Immature natural killer cell (primary cell): ENCODE measurements around the gene PITPNC1. TPM values are rescaled to one million over a fixed set of nuclear protein-coding genes. Genes with fewer than 3 reads are reported as not detected.
A peak's percentile ranks its signal among the peaks of the same experiment; 100 is the strongest.

Source experiments
- DNase-seq, 3 donors: peaks; one replicate each; pipeline ENCODE4 v3.0.0; 2022; ENCODE audit warnings: mixed read lengths in 1 of 3
- H3K27ac Mint-ChIP-seq, 6 donors: one replicate each; pipeline ENCODE4 v1.8.0; 2020; ENCODE audit warnings: mixed read lengths in 6 of 6, mild to moderate bottlenecking in 5 of 6, inconsistent platforms in 4 of 6, moderate library complexity in 3 of 6
- H3K27me3 Mint-ChIP-seq, 3 donors: one replicate each; pipeline ENCODE4 v1.8.0; 2020 to 2021; ENCODE audit warnings: low read depth in 3 of 3, mild to moderate bottlenecking in 3 of 3, mixed read lengths in 3 of 3, moderate library complexity in 3 of 3, inconsistent platforms in 1 of 3
- H3K36me3 Mint-ChIP-seq, 3 donors: one replicate each; pipeline ENCODE4 v1.8.0; 2020; ENCODE audit warnings: mixed read lengths in 3 of 3, inconsistent platforms in 2 of 3, mild to moderate bottlenecking in 2 of 3
- H3K4me1 Mint-ChIP-seq, 2 donors: one replicate each; pipeline ENCODE4 v1.8.0; 2020; ENCODE audit warnings: inconsistent platforms in 2 of 2, mild to moderate bottlenecking in 2 of 2, mixed read lengths in 2 of 2, moderate library complexity in 1 of 2
- H3K4me3 Mint-ChIP-seq, 5 donors: one replicate each; pipeline ENCODE4 v1.8.0; 2020; ENCODE audit warnings: mild to moderate bottlenecking in 5 of 5, mixed read lengths in 5 of 5, inconsistent platforms in 3 of 5, moderate library complexity in 3 of 5
- H3K9me3 Mint-ChIP-seq, 6 donors: one replicate each; pipeline ENCODE4 v1.8.0; 2020; ENCODE audit warnings: mild to moderate bottlenecking in 6 of 6, mixed read lengths in 6 of 6, inconsistent platforms in 4 of 6, moderate library complexity in 3 of 6
- polyA plus RNA-seq, 3 donors: library from polyadenylated mRNA; unstranded; fragments of 300-500 nt; fragmentation: Illumina TruSeq; gene quantifications; one replicate each; pipeline ENCODE4 v1.2.3, GENCODE V29; 2021

The PITPNC1 gene
- polyA plus RNA-seq, 3 donors from 2014 or later = 119 to 155 (median 150) TPM

GRCh38 chr17:67435122-67435521, 58.0 kb downstream of the PITPNC1 start:
- H3K27ac Mint-ChIP-seq = peak overlapping the region; percentile 93 to 100 (median 100)

DNA sequence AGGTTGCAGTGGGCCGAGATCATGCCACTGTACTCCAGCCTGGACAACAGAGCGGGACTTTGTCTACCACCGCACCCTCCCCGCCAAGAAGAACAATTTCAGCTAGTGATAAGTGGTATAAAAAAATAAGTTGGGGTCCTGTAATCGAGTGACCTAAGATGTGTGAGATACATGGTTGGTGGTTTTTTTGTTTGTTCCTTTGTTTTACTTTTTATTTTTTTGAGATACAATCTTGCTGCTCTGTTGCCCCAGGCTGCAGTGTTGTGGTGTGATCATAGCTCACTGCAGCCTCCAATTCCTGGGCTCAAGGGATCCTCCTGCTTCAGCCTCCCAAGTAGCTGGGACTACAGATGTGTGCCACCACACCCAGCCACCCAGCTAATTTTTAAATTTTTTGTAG, 58.7 kb downstream of the PITPNC1 start:
- Mint-ChIP-seq H3K27ac (peak overlapping the region; percentile 93 to 100 (median 100)), H3K27me3 (peaks cover 22 to 30% (median 27%) of the 10 kb centered on the region in 3 donors), H3K4me1 (peaks cover 85 to 95% of the 10 kb centered on the region in 2 donors), H3K4me3 (peak overlapping the region; percentile 74 to 92 (median 85)), H3K9me3 (no peaks in the 10 kb centered on the region), H3K36me3 (peaks cover 0 to 3% (median 0%) of the 10 kb centered on the region in 3 donors)
- DNase-seq = peak; percentile 64 to 72 (median 71)

More at GRCh38 chr17:67435122-67435521, 58.0 kb downstream of the PITPNC1 start:
- H3K27me3 Mint-ChIP-seq = peaks cover 24 to 29% (median 27%) of the 10 kb centered on the region in 3 donors
- peaks cover 83 to 91% of the 10 kb centered on the region in 2 donors for H3K4me1 Mint-ChIP-seq
- H3K36me3 Mint-ChIP-seq = peaks cover 0 to 3% (median 0%) of the 10 kb centered on the region in 3 donors
- H3K4me3 Mint-ChIP-seq = peak overlapping the region; percentile 74 to 92 (median 85)
- no peaks in the 10 kb centered on the region for H3K9me3 Mint-ChIP-seq
- DNase-seq = peak; percentile 85 to 91 (median 89)

GRCh38 chr17:67436233-67436632, 59.2 kb downstream of the PITPNC1 start:
- Mint-ChIP-seq H3K27me3 (peaks cover 22 to 30% (median 27%) of the 10 kb centered on the region in 3 donors), H3K9me3 (no peaks in the 10 kb centered on the region), H3K36me3 (peaks cover 0 to 2% (median 0%) of the 10 kb centered on the region in 3 donors), H3K4me3 (peak overlapping the region; percentile 24 to 92 (median 80)), H3K27ac (peak overlapping the region; percentile 93 to 100 (median 100)), H3K4me1 (peaks cover 87 to 96% of the 10 kb centered on the region in 2 donors)
- no peak for DNase-seq

DNA sequence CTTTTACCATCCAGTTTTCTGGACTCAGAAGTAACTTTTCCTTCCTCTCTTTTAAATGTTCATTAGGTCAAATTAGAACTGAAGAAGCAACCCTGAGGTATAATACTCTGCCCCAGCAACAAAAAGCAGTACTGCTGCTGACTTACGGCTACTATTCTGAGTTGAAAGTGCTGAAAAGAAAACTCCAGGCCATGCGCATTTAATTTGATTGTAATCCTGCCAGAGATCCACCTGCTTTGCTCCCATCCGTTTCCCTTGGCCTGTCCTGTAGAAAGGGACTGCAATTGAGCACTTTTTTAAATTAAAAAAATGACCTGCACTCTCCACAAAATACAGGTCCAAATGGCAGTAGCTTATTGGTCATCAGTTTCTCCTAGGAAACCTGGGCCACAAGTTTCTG, 61.6 kb downstream of the PITPNC1 start:
- peaks cover 22 to 28% (median 25%) of the 10 kb centered on the region in 3 donors for H3K27me3 Mint-ChIP-seq
- peaks cover 82 to 95% of the 10 kb centered on the region in 2 donors for H3K4me1 Mint-ChIP-seq
- H3K36me3 Mint-ChIP-seq = no peaks in the 10 kb centered on the region
- DNase-seq = no peak
- peak overlapping the region in 4 of 5 donors; percentile 27 to 51 (median 38) for H3K4me3 Mint-ChIP-seq
- no peaks in the 10 kb centered on the region for H3K9me3 Mint-ChIP-seq
- peak overlapping the region; percentile 85 to 93 (median 90) for H3K27ac Mint-ChIP-seq

- no peak overlapping the region for H3K4me3 Mint-ChIP-seq
- peaks cover 4% of the 10 kb centered on the region in 3 donors for H3K36me3 Mint-ChIP-seq
- peaks cover 19 to 24% (median 20%) of the 10 kb centered on the region in 3 donors for H3K27me3 Mint-ChIP-seq
- peaks cover 82 to 94% of the 10 kb centered on the region in 2 donors for H3K4me1 Mint-ChIP-seq
- H3K27ac Mint-ChIP-seq = peak overlapping the region; percentile 89 to 98 (median 94)
- no peak for DNase-seq
- H3K9me3 Mint-ChIP-seq = no peaks in the 10 kb centered on the region
Observed at GRCh38 chr17:67439269-67439668, 62.2 kb downstream of the PITPNC1 start.

DNA sequence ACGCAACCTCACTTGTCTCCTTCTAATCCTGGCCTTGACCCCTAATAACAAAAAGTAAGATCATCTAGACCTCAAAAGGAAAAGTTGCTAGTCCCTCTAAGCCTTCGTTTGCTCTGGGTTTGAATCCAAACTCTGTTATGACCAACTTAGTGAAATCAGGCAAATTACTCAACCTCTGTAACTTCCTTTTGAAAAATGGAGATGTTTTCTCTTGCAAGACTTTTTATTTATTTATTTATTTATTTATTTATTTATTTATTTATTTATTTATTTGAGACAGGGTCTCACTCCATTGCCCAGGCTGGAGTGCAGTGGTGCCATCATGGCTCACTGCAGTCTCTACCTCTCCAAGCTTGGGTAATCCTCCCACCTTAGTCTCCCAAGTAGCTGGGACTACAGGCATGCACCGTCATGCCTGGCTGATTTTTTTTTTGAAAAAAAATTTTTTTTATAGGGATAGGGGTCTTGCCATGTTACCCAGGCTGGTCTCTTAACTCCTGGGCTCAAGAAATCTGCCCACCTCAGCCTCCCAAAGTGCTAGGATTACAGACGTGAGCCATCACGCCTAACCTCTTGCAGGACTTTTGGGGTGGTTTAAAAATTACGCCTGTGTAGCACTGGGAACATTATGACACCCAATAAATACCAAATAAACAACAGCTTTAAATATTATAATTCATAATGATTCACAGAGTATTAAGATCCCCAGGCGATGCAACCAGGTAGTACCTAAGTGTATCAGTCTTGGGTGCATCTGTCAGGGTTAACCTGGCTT, 63.4 kb downstream of the PITPNC1 start:
- peaks cover 8 to 13% (median 9%) of the 10 kb centered on the region in 3 donors for H3K27me3 Mint-ChIP-seq
- peak overlapping the region; percentile 93 to 100 (median 98) for H3K27ac Mint-ChIP-seq
- peak overlapping the region; percentile 59 to 87 (median 79) for H3K4me3 Mint-ChIP-seq
- H3K36me3 Mint-ChIP-seq = peaks cover 4 to 10% (median 9%) of the 10 kb centered on the region in 3 donors
- DNase-seq = no peak
- peaks cover 76 to 96% of the 10 kb centered on the region in 2 donors for H3K4me1 Mint-ChIP-seq
- H3K9me3 Mint-ChIP-seq = no peaks in the 10 kb centered on the region

GRCh38 chr17:67441052-67441895, 64.2 kb downstream of the PITPNC1 start:
- peak; percentile 76 to 86 (median 78) for DNase-seq
- H3K4me1 Mint-ChIP-seq = peaks cover 72 to 96% of the 10 kb centered on the region in 2 donors
- H3K9me3 Mint-ChIP-seq = no peaks in the 10 kb centered on the region
- peak overlapping the region; percentile 93 to 100 (median 98) for H3K27ac Mint-ChIP-seq
- H3K36me3 Mint-ChIP-seq = peaks cover 4 to 10% (median 9%) of the 10 kb centered on the region in 3 donors
- H3K27me3 Mint-ChIP-seq = peaks cover 5 to 6% (median 6%) of the 10 kb centered on the region in 3 donors
- peak overlapping the region; percentile 59 to 87 (median 79) for H3K4me3 Mint-ChIP-seq

- peak overlapping the region in 4 of 5 donors; percentile 59 to 87 (median 76) for H3K4me3 Mint-ChIP-seq
- peaks cover 72 to 95% of the 10 kb centered on the region in 2 donors for H3K4me1 Mint-ChIP-seq
- H3K27ac Mint-ChIP-seq = peak overlapping the region; percentile 93 to 100 (median 98)
- DNase-seq = no peak
- H3K9me3 Mint-ChIP-seq = no peaks in the 10 kb centered on the region
- H3K27me3 Mint-ChIP-seq = peaks cover 5 to 6% (median 5%) of the 10 kb centered on the region in 3 donors
- H3K36me3 Mint-ChIP-seq = peaks cover 4 to 10% (median 9%) of the 10 kb centered on the region in 3 donors
Observed at GRCh38 chr17:67441896-67442219, 64.8 kb downstream of the PITPNC1 start.

DNA sequence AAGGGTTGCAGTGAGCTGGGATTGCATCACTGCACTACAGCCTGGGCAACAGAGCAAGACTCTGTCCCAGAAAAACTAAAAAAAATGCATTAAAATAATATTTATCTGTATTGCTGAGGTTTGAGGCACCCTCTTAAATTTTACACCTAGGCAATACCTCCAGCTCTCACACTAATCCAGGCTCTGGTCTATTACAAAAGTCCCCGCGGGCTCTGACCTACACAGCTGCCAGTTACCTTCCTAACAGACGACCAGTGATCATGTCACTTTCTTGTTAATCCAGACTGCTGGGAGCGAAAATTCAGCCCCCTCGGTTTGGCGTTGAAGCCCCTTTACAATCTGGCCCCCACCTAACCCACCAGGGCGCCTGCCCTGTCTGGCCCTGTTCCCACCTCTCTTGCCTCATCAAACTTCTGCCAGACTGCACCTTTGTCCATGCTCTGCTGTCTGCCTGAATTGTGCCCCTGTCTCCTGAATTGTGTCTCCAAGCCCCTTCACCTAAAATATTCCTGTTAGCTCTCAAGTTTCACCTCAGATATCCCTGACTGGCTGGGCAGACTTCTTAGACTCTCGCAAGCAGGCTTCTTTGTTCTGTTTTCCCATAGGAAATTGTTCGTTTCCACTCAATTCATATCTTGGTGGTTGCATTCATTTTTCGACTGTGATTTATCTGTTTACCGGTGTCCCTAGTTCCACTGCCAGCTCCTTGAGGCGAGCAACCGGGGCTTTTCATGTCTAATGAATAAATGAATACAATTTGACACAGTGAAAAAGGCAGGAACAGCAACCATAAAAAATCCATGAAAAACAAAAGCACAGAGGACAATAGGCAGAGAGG, 65.9 kb downstream of the PITPNC1 start:
- Mint-ChIP-seq H3K27me3 (peaks cover 2 to 6% (median 5%) of the 10 kb centered on the region in 3 donors), H3K4me1 (peaks cover 70 to 91% of the 10 kb centered on the region in 2 donors), H3K9me3 (no peaks in the 10 kb centered on the region), H3K4me3 (peak overlapping the region in 3 of 5 donors; percentile 31 to 66 (median 59)), H3K27ac (peak overlapping the region; percentile 85 to 96 (median 92)), H3K36me3 (peaks cover 4 to 10% (median 9%) of the 10 kb centered on the region in 3 donors)
- DNase-seq = no peak

DNA sequence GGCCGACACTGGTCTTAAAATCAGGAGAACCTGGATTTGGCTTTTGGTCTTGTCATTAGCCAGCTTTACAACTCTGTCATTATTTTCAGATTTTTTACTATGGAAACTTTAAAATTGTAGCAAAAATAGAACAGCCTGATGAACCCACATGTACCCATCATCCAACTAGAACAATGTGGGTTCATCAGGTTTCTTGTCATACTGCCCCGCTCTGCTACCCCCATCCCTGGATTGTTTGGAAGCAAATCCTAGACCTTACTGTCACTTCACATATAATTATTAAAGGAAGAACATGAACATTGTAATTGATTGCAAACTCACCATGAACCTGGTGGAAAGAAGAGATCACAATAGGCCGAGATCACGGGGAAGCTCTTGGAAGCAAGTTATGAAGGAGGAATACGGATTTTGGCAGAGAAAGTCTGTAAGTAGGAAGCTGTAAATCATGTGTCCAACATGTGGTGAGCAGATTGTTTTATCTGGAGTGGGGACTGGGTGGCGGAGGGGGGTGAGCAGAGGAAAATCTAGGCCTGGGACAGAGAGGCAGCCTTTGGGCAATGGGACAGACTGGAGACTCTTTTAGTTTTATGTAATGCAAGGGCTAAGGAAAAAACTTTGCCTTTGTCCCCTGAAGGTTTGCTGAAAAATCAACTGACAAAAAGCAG, 67.0 kb downstream of the PITPNC1 start:
- Mint-ChIP-seq H3K27me3 (peaks cover 2 to 6% (median 2%) of the 10 kb centered on the region in 3 donors), H3K4me3 (peak overlapping the region in 1 of 5 donors; percentile 22), H3K9me3 (no peaks in the 10 kb centered on the region), H3K36me3 (peaks cover 4 to 12% (median 11%) of the 10 kb centered on the region in 3 donors), H3K4me1 (peaks cover 72 to 91% of the 10 kb centered on the region in 2 donors), H3K27ac (peak overlapping the region; percentile 74 to 93 (median 88))
- no peak for DNase-seq

DNA sequence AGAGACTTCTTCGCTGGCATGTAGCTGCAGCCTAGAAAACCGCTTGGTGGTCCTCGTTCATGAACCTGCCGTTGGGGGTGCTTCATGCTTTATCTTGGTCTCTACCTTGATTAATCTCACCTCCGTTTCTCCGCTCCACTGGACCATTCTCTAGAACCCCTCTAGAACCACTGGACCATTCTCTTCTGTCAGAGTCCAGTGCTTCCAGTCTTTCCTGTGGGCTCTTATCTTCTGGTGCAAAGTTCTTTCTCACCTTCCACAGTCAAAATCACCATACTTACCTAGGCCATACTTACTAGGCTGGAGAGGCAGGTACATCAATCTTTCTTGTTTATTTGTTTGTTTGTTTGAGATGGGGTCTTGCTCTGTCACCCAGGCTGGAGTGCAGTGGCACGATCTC, 71.4 kb downstream of the PITPNC1 start:
- Mint-ChIP-seq H3K4me3 (peak overlapping the region in 4 of 5 donors; percentile 26 to 77 (median 55)), H3K27me3 (peaks cover 0 to 18% (median 17%) of the 10 kb centered on the region in 3 donors), H3K9me3 (peaks cover 0 to 1% (median 0%) of the 10 kb centered on the region in 6 donors), H3K27ac (peak overlapping the region; percentile 98 to 100 (median 99)), H3K4me1 (peaks cover 80 to 94% of the 10 kb centered on the region in 2 donors), H3K36me3 (peaks cover 4 to 12% (median 12%) of the 10 kb centered on the region in 3 donors)
- DNase-seq = no peak

DNA sequence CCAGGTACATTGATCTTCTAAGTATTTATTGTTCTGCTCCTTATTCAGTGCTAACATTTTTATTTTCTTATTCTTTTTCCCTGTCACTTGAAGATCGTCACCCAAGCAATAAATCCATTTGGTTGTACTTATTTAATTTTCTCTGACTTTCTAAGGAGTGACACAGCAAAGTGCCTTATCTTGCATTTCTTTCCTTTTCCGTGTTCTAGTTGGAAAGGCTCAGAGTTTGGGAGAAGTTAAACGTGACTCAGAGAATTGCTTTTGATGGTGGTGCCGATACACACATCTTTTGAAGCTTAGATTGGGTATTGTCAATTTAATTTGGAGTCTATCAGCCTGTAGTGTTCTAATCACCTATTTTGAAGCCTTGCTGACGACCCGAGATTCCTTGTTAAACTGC, 72.0 kb downstream of the PITPNC1 start:
- peak overlapping the region; percentile 98 to 100 (median 99) for H3K27ac Mint-ChIP-seq
- H3K9me3 Mint-ChIP-seq = peaks cover 0 to 1% (median 0%) of the 10 kb centered on the region in 6 donors
- H3K36me3 Mint-ChIP-seq = peaks cover 2 to 11% (median 10%) of the 10 kb centered on the region in 3 donors
- H3K4me1 Mint-ChIP-seq = peaks cover 84 to 95% of the 10 kb centered on the region in 2 donors
- DNase-seq = no peak
- peak overlapping the region; percentile 66 to 92 (median 80) for H3K4me3 Mint-ChIP-seq
- H3K27me3 Mint-ChIP-seq = peaks cover 0 to 18% (median 17%) of the 10 kb centered on the region in 3 donors
